HCT116 (cell line): ENCODE data around the gene PRDX2. TPM values are rescaled to one million over a fixed set of nuclear protein-coding genes. Genes with fewer than 3 reads are reported as not detected.
A peak's percentile ranks its signal among the peaks of the same experiment; 100 is the strongest.

Experiments
- ATAC-seq: fragments of 200-7000 bp; cut with Tn5 transposase; 2 replicates; pipeline ENCODE4 v1.9.1; 2020; ENCODE audit warnings: mild to moderate bottlenecking, moderate library complexity
- BruUV-seq: library from RNA; stranded (reverse); fragments of 400-500 nt; replicated peaks from 2 replicates; lab custom pipeline; 2021; lab: Mats Ljungman, UMichigan
- CTCF ChIA-PET: fragments of 300-600 bp; sonication (Branson Sonifier 250); formaldehyde crosslinking; loops from one replicate; lab custom pipeline; 2021; ENCODE audit warnings: antibody characterized with exemption; lab: Charles Lee
- POLR2A ChIA-PET: fragments of 300-600, 350-600 bp; sonication (Branson Sonifier 250); formaldehyde crosslinking; loops from one replicate; lab custom pipeline; 2021; ENCODE audit warnings: antibody characterized with exemption; lab: Charles Lee
- RAD21 ChIA-PET, 2 experiments: fragments of 300-600 bp; sonication (Branson Sonifier 250); formaldehyde crosslinking; loops; one replicate each; lab custom pipeline; 2023; ENCODE audit warnings: low total read pairs in 2 of 2; ENCODE audit not compliant: uncharacterized antibody in 2 of 2, unreplicated experiment in 2 of 2, low non-redundant PET in 1 of 2; lab: Charles Lee
- DNase-seq: peaks from one replicate; pipeline ENCODE4 v3.0.0-alpha.2; 2010; ENCODE audit warnings: low read depth, low spot score
- H2AFZ ChIP-seq: fragments of 200-600 bp; shearing (Covaris generic), sonication (generic); 2 replicates; pipeline ENCODE4 v1.6.1; 2017; ENCODE audit warnings: low read depth, mixed run types, mixed read lengths, antibody characterized with exemption, low read length; ENCODE audit not compliant: poor library complexity, severe bottlenecking
- H3K27ac ChIP-seq: 2 replicates; pipeline ENCODE4 v1.5.1; 2012; ENCODE audit warnings: low read depth, low read length
- H3K27me3 ChIP-seq: fragments of 200-600 bp; sonication (generic); 2 replicates; pipeline ENCODE4 v1.6.1; 2016; ENCODE audit warnings: mixed run types, low read length, mixed read lengths; ENCODE audit not compliant: insufficient read depth
- H3K36me3 ChIP-seq, 2 experiments: fragments of 200-500 bp in 1 of 2; fragments of 200-600 bp in 1 of 2; sonication (Bioruptor generic) in 1 of 2; sonication (generic) in 1 of 2; 2 replicates each; pipeline versions ENCODE4 v1.5.1 to v1.6.1; 2014 to 2016; ENCODE audit warnings: low read length in 2 of 2, inconsistent platforms in 1 of 2, mixed read lengths in 1 of 2, mixed run types in 1 of 2; ENCODE audit not compliant: insufficient read depth in 2 of 2, control insufficient read depth in 1 of 2
- H3K4me1 ChIP-seq, 2 experiments: fragments of 200-600 bp in 1 of 2; sonication (generic) in 1 of 2; 2 replicates each; pipeline versions ENCODE4 v1.5.1 to v1.6.1; 2012 to 2017; ENCODE audit warnings: low read length in 2 of 2, inconsistent platforms in 1 of 2, mild to moderate bottlenecking in 1 of 2, mixed read lengths in 1 of 2, mixed run types in 1 of 2, moderate library complexity in 1 of 2; ENCODE audit not compliant: insufficient read depth in 2 of 2, control insufficient read depth in 1 of 2
- H3K4me2 ChIP-seq: fragments of 200-600 bp; sonication (generic); 2 replicates; pipeline ENCODE4 v1.6.1; 2017; ENCODE audit warnings: mixed run types, low read length, mixed read lengths
- H3K4me3 ChIP-seq, 2 experiments: fragments of 200-600 bp in 1 of 2; sonication (generic) in 1 of 2; replicated peaks in 1 of 2; 2 replicates each; pipeline ENCODE4 v1.5.1; 2011 to 2016; ENCODE audit warnings: low read length in 2 of 2, control low read depth in 1 of 2, low read depth in 1 of 2, mild to moderate bottlenecking in 1 of 2, mixed read lengths in 1 of 2, mixed run types in 1 of 2
- H3K79me2 ChIP-seq: fragments of 200-600 bp; sonication (generic); 2 replicates; pipeline ENCODE4 v1.6.1; 2017; ENCODE audit warnings: mild to moderate bottlenecking, mixed run types, low read length, moderate library complexity, mixed read lengths; ENCODE audit not compliant: insufficient read depth
- H3K9ac ChIP-seq: fragments of 200-600 bp; sonication (generic); 2 replicates; pipeline ENCODE4 v1.6.1; 2016; ENCODE audit warnings: low read length, mixed read lengths
- H3K9me2 ChIP-seq: fragments of 200-600 bp; sonication (generic), shearing (Covaris generic); 2 replicates; pipeline ENCODE4 v1.6.1; 2017; ENCODE audit warnings: mixed run types, mild to moderate bottlenecking, moderate library complexity; ENCODE audit not compliant: insufficient read depth
- H3K9me3 ChIP-seq, 2 experiments: fragments of 200-500 bp in 1 of 2; fragments of 200-600 bp in 1 of 2; sonication (Bioruptor generic) in 1 of 2; sonication (generic) in 1 of 2; 2 replicates each; pipeline ENCODE4 v1.6.1; 2014 to 2017; ENCODE audit warnings: low read length in 2 of 2, mixed read lengths in 2 of 2, inconsistent platforms in 1 of 2, low read depth in 1 of 2, mild to moderate bottlenecking in 1 of 2, mixed run types in 1 of 2, moderate library complexity in 1 of 2; ENCODE audit not compliant: control insufficient read depth in 1 of 2, insufficient read depth in 1 of 2
- H4K20me1 ChIP-seq: fragments of 200-600 bp; sonication (generic), shearing (Covaris generic); 2 replicates; pipeline ENCODE4 v1.6.1; 2017; ENCODE audit warnings: mixed run types, mild to moderate bottlenecking, moderate library complexity; ENCODE audit not compliant: insufficient read depth
- CBX3 ChIP-seq: IDR thresholded peaks from 2 replicates; pipeline ENCODE4 v1.6.1; 2012; ENCODE audit warnings: low read depth
- FOSL1 ChIP-seq: IDR thresholded peaks from 2 replicates; pipeline ENCODE4 v1.6.1; 2012; ENCODE audit warnings: low read depth
- JUND ChIP-seq: IDR thresholded peaks from 2 replicates; pipeline ENCODE4 v1.6.1; 2012
- MAX ChIP-seq: IDR thresholded peaks from 2 replicates; pipeline ENCODE4 v1.6.1; 2012
- POLR2AphosphoS5 ChIP-seq: IDR thresholded peaks from 2 replicates; pipeline ENCODE4 v1.6.1; 2011; ENCODE audit warnings: mild to moderate bottlenecking, low read depth, low read length, moderate library complexity
- SIN3A ChIP-seq: IDR thresholded peaks from 2 replicates; pipeline ENCODE4 v1.6.1; 2012; ENCODE audit warnings: low read depth
- SP1 ChIP-seq: IDR thresholded peaks from 2 replicates; pipeline ENCODE4 v1.6.1; 2012; ENCODE audit warnings: low read depth
- ZFX ChIP-seq: fragments of 450-650 bp; IDR thresholded peaks from 2 replicates; pipeline ENCODE4 v1.6.1; 2017
- intact Hi-C: fragments of 100-400 bp; cut with micrococcal nuclease; formaldehyde crosslinking; loops from 2 replicates; pipeline ENCODE4 v1.10.0; 2022
- total RNA-seq: library from RNA; stranded (reverse); gene quantifications from one replicate; pipeline ENCODE4 v1.2.1, GENCODE V29; 2021; ENCODE audit not compliant: unreplicated experiment

The PRDX2 gene
- total RNA-seq, 1 experiment from 2014 or later = 387 TPM

- BruUV-seq = no TSS peak
- CTCF ChIA-PET = interaction anchor here (0.5 to 2.2 kb wide), 4 partner anchors 7 to 967 kb away, joined by 3 to 8 read pairs (median 4); no protein-coding TSS in a partner anchor
These were observed 31.8 kb upstream of the PRDX2 start for GRCh38 chr19:12833418-12833737.

GRCh38 chr19:12828494-12828893, 26.9 kb upstream of the PRDX2 start:
- BruUV-seq = no TSS peak
- Histone ChIP-seq H3K36me3 (no peaks in the 10 kb centered on the region), H3K27me3 (no peaks in the 10 kb centered on the region), H3K4me1 (peaks cover 16 to 33% of the 10 kb centered on the region in 2 experiments), H4K20me1 (no peaks in the 10 kb centered on the region), H3K79me2 (no peaks in the 10 kb centered on the region), H2AFZ (no peak overlapping the region), H3K4me3 (no peak overlapping the region), H3K9me2 (no peaks in the 10 kb centered on the region), H3K4me2 (no peak overlapping the region), H3K9me3 (no peaks in the 10 kb centered on the region), H3K27ac (no peak overlapping the region), H3K9ac (no peak overlapping the region)
- ChIA-PET RAD21 (no interaction called here), CTCF (interaction anchor here (1.3 kb wide), 1 partner anchor 9 kb away, joined by 4 read pairs; no protein-coding TSS in a partner anchor), POLR2A (no interaction called here)
- DNase-seq (no peak), ATAC-seq (peak; percentile 41)
- TF ChIP-seq ZFX = no peak
- TF ChIP-seq CBX3 = no peak
- TF ChIP-seq SIN3A = no peak
- TF ChIP-seq JUND = no peak
- TF ChIP-seq SP1 = no peak
- no peak for TF ChIP-seq MAX
- TF ChIP-seq POLR2AphosphoS5 = no peak
- TF ChIP-seq FOSL1 = no peak
- intact Hi-C loops = no loop called here

More at GRCh38 chr19:12833418-12833737, 31.8 kb upstream of the PRDX2 start:
- ATAC-seq (no peak), DNase-seq (no peak)
- ChIA-PET RAD21 (no interaction called here), POLR2A (interaction anchor here (3.0 kb wide), 1 partner anchor 41 kb away, joined by 14 read pairs; the partner anchor contains the start of gene JUNB)
- Histone ChIP-seq H3K9me3 (no peaks in the 10 kb centered on the region), H3K9me2 (no peaks in the 10 kb centered on the region), H2AFZ (no peak overlapping the region), H3K4me2 (peak overlapping the region; percentile 69), H3K27me3 (no peaks in the 10 kb centered on the region), H3K4me1 (peaks cover 36 to 60% of the 10 kb centered on the region in 2 experiments), H3K27ac (no peak overlapping the region), H3K4me3 (peak overlapping the region; percentile 13 to 29; a peak in 3 of 4 replicates), H4K20me1 (no peaks in the 10 kb centered on the region), H3K36me3 (no peaks in the 10 kb centered on the region), H3K9ac (0 out of 2 replicates have a peak overlapping the region, but pooled peaks have one; percentile 27), H3K79me2 (no peaks in the 10 kb centered on the region; the same call in 1 of the 2 replicates)
- TF ChIP-seq SP1 (no peak; the same call in 1 of the 2 replicates), FOSL1 (no peak)
- intact Hi-C loops = no loop called here
